Stimulated activated CD4-positive, alpha-beta T cell treated with anti-CD3 and anti-CD28 coated beads, Interleukin-4, amount 100 ng/mL, for 4 hours (primary cell): Measurements from ENCODE around the gene ABI3BP.

Experiments
- DNase-seq, 2 experiments: peaks; one replicate each; pipeline ENCODE4 v3.0.0-alpha.2; 2020

ABI3BP gene

GRCh38 chr3:100761211-100761942 lies 231.8 kb downstream of the ABI3BP start:
- DNase-seq, result no peak

- no peak for DNase-seq
These were observed 232.8 kb downstream of the ABI3BP start for GRCh38 chr3:100760377-100760776.

DNA sequence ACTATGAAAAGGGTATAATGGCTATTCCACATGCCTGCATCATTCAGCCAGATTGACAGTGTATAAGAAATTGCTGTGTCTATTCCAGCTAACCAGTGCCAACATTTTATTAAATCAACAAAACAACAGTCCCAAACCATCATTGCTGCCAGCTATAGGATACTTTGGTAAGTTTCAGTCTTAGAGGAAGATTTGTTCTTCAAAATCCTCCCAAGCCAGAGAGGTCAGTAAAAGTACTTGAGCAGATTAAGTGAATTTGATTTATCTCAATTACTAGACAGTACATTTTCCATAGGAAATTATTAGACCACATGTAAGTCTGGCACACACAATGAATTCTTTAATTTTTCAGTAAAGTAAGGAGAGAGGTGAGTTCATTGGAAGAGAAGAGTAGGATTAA lies 233.3 kb downstream of the ABI3BP start:
- DNase-seq, result no peak

GRCh38 chr3:100759159-100759558 lies 234.1 kb downstream of the ABI3BP start:
- DNase-seq, result no peak

DNA sequence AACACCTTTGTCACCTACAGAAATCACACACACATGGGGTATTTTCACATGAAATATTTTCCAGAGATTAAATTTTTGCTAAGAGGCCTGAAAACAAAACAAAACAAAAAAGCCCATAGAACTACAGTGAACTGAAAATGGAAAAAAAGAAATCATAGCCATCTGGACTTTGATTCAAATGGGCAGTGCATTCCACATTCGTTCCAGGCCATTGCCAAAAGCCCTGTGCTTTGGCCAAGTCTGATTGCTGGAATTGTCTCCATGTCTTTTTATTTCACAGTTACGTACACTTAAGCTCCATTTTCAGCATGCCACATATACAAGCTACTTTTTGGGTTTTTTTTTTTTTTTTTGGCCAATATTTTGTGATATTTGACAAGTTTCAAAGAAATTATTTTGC lies 236.8 kb downstream of the ABI3BP start:
- DNase-seq, result no peak

DNA sequence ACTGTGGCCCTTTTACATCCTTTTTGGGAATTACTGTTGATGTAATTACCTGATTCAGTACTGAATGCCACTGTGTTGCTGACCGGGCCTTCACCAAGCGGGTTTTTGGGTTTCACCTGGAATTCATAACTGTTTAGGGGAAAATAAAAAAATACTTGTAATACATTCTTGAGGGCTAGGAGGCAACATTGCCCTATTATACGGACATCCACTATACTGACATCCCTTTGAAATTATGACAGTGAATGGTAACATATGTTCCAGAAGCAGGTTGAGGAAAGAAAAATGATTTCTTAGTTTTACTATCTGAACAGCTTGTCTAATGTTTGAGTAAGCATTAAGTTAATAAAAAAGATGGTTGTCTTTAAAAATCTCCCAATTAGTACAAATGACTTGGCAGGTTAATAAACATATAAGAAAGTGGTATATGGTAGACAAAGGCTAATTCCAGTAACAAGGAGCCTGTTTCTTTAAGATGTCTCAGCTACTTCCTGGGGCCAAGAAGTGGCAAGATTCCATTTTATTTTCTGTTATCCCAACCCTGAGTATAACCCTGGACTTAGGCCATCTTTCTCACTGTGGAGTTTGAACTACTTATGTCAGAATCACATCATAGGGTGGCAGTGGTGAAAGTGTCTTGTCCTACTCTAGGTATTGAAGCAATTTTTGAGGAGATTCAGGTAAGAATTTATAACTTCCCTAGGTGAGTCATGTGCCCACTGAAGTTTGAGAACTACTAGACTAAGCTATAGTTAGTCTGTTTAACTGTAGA lies 238.5 kb downstream of the ABI3BP start:
- DNase-seq, result no peak

- no peak for DNase-seq
These were observed 239.4 kb downstream of the ABI3BP start for GRCh38 chr3:100753846-100754245.

GRCh38 chr3:100748967-100749366 lies 244.3 kb downstream of the ABI3BP start:
- no peak for DNase-seq

DNA sequence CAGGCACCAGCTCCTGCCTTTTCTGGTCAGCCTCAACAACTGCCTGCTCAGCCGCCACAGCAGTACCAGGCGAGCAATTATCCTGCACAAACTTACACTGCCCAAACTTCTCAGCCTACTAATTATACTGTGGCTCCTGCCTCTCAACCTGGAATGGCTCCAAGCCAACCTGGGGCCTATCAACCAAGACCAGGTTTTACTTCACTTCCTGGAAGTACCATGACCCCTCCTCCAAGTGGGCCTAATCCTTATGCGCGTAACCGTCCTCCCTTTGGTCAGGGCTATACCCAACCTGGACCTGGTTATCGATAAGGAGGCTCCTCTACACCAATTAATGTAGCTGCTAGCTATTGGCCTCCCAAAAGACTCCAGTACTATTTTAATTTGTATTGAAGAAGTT lies 245.0 kb downstream of the ABI3BP start:
- DNase-seq, result no peak

- DNase-seq, result no peak
These were observed 247.1 kb downstream of the ABI3BP start for GRCh38 chr3:100746092-100746491.

DNA sequence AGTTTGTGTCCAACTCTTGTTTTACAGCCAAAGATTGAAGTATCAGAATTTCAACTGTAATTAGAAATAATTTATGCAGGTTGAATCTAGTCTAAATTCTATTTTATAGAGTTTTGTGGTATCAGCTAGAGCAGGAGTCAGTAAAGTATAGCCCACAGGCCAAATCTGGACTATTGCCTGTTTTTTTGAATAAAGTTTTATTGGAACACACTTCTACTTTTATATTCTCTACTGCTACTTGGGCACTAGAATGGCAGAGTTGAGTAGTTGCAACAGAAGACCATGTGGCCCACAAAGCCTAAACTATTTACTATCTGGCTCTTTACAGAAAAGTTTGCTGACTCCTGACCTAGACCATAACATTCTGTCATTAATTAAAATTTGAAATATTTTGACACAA lies 247.6 kb downstream of the ABI3BP start:
- no peak for DNase-seq

DNA sequence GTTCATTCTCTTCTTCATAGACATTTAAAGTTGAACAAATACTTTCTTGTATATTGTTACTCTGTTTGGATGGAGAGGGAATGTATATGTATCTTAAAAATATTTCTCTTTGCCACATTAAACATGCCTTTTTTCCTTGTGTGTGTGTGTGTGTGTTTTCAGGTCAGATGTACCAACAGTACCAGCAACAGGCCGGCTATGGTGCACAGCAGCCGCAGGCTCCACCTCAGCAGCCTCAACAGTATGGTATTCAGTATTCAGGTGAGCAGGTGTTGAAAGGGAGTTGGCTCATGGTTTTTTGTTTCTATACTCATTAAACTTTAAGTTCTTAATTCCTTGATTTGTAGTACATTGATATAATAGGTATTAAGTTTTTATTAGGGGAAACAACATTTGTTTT lies 248.6 kb downstream of the ABI3BP start:
- no peak for DNase-seq

DNA sequence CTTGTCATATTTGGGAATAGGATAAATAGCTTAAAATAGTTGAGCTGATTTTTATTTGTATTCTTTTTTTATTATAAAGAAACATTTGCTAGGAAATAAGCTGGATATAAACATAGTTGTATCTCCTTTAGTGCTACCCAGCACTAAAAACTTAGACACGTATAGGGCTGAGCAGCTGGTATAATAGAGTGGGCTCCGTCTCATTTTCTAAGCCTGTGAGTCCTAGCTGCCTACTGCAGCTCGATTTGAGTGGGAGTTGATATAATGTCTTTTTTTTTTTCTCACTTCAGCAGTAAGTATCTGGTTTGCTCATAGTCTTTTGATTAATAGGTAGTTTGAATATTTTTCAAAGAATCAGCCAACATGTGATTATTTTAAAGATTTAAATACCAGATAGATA lies 249.7 kb downstream of the ABI3BP start:
- DNase-seq, result no peak

DNA sequence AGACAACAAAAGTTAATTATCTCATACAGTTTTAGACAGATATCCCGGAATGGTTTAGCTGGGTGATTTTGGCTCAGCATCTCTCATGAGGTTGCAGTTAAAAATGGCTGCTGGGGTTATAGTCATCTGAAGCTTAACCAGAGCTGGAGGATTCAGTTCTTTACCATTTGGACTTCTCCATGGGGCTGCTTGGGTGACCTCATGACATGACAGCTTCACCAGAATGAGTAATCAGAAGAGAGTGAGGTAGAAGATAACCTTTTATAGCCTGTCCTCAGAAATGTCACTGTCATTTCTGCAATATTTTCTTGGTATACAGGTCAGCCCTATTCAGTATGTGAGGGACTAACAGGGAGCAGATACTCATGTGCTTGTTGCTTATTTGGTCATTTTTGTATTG lies 253.0 kb downstream of the ABI3BP start:
- no peak for DNase-seq

DNA sequence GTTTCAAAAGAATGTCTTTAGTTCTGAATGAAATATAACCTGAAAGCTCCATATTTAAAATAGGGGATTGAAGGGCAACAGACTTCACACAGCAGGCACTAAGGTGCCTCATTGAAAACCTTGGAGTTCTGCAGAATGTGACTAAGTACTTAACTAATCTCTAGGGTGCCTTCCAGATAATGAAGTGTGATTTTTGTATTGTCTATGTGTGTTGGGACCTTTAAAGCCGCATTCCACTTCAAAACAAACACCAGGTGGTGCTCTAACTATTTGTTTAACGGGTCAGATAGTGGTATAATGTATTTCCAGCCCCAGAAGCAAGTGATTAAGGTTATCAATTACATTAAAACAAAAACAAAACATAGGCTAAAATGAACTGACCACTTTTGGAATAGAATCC lies 255.9 kb downstream of the ABI3BP start:
- no peak for DNase-seq

DNA sequence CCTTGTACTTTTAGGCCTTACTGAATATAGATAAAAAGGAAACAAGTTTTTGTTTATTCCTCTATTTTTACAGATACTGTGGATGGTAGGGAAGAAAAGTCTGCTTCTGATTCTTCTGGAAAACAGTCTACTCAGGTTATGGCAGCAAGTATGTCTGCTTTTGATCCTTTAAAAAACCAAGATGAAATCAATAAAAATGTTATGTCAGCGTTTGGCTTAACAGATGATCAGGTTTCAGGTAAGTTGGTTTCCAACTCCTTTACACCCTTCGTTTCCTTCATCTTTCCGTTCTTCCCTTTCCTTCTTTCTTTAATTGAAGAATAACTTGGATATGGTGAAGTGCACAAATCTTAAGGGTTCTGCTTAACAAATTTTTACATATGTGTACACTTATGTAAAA lies 260.8 kb downstream of the ABI3BP start:
- DNase-seq, result no peak

DNA sequence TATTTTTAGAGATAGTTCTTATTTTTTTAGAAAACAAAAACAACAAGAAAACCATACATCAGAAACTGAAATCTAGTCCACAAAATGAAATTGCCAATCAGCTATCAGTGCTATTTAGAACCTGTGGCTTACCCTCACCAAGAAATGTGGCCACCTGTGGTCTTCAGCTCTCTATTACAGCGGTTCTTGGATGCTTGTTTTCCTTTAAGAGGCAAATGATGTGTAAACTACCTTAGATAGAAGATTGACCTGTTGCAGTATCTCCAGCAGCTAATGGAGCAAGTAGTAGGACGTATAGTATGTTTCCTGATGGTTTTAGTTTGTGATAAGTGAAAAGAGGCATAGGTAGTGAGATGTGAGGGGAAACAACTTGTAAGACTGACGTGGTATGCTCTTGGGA lies 262.7 kb downstream of the ABI3BP start:
- DNase-seq, result no peak

DNA sequence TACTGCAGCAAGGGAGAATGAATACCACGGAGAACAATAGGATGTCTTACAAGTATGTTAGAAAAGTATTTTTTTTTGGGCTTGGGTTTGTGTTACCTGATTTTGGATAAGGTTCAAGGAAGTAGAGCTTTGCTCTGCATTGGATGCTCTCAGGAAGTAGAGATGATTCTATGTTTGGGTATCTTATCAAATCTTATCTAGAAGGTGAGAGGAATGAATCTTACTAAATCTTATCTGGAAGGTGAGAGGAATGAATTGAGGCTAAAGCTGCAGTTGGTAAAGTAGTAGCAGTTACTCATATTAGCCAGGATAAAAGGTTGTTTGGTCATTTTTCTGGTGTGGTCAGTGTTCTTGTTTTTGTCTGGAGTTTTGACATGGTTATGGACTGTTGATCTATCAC lies 266.5 kb downstream of the ABI3BP start:
- no peak for DNase-seq

DNA sequence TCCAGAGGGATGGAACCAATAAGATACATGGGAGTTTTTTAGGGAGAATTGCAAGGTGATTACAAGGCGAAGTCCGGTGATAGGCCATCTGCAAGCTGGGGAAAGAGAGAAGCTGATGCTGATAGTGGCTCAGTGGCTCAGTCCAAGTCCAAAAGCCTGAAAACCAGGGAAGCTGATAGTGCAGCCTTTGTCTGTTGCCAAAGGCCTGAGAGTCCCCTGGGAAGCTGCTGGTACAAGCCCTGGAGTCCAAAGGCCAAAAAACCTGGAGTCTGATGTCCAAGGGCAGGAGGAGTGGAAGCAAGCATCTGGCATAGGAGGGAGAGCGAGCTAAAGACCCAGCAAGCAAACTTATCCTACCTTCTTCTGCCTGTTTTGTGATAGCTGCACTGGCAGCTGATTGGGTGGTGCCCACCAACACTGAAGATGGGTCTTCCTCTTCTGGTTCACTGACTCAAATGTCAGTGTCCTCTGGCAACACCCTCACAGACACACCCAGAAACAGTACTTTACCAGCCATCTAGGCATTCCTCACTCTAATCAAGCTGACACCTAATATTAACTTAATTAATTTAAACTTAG lies 267.2 kb downstream of the ABI3BP start:
- no peak for DNase-seq

- no peak for DNase-seq
These were observed 272.8 kb downstream of the ABI3BP start for GRCh38 chr3:100720426-100720825.

GRCh38 chr3:100719136-100719535 lies 274.1 kb downstream of the ABI3BP start:
- no peak for DNase-seq

DNA sequence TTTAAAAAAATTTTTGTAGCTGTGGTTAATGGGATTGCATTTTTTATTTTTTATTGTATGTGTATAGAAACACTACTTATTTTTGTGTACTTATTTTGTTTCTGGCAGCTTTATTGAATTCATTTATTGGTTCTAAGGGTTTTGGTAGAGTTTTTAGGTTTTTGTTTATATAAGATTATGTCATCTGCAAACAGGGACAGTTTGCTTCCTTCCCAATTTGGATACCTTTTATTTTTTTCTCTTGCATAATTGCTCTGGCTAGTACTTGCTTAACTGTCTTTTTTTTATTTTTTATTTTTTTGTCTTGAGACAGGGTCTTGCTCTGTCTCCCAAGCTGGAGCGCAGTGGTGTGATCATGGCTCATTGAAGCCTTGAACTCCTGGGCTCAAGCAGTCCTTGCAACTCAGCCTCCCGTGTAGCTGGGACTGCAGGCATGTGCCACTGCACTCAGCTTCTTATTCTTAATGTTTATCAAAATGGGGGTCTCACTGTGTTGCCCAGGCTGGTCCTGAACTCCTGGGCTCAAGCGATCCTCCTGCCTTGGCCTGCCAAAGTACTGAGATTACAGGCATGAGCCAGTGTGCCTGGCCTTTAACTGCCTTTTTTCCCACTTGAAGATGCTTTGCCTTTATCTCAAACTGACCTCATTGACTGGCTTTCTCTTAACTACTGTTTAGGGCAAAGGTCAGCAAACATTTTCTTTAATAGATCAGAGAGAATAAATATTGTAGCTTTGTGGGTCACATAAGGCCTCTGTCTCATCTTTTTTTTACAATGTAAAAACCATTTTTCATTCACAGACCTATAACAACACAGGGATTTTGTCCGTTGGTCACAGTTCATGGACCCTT lies 275.4 kb downstream of the ABI3BP start:
- no peak for DNase-seq

DNA sequence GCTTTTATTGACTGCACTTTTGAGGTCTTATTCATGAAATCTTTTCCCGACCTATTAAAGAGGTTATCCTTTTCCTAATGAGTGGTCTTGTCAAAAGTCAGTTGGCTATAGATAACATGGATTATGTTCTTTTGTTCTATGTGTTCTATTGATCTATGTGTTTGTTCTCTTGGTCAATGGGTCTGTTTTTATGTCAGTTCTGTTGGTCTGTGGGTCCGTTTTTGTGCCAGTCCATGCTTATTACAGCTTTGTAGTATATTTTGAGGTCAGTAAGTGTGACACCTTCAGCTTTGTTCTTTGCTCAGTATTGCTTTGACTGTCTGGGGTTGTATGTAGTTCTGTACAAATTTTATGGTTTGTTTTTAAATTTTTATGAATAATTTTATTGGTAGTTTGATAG lies 276.2 kb downstream of the ABI3BP start:
- DNase-seq, result no peak
